ENCODE measurements around the gene STEAP3. TPM values are rescaled to one million over a fixed set of nuclear protein-coding genes. Genes with fewer than 3 reads are reported as not detected.

Gene STEAP3
- total RNA-seq, 1 experiment from 2014 or later, result 32.3 TPM

- intact Hi-C loops (cut with micrococcal nuclease), result no loop called here
- Histone ChIP-seq H3K36me3 (ENCODE audit: control insufficient read depth in 1 of 2, insufficient read depth in 2 of 2, low read length in 2 of 2) (peaks cover 0 to 30% of the 10 kb centered on the region in 2 experiments; a peak in 1 of 4 replicates), H3K4me2 (ENCODE audit: low read length) (peak overlapping the region; percentile 68), H3K27me3 (ENCODE audit: insufficient read depth, low read length) (no peaks in the 10 kb centered on the region), H3K79me2 (ENCODE audit: insufficient read depth, low read length) (peaks cover 12% of the 10 kb centered on the region; the same call in 1 of the 2 replicates), H3K9me3 (ENCODE audit: control insufficient read depth in 1 of 2, insufficient read depth in 1 of 2, low read depth in 1 of 2, low read length in 2 of 2) (no peaks in the 10 kb centered on the region), H2AFZ (ENCODE audit: low read depth, low read length, poor library complexity, severe bottlenecking) (no peak overlapping the region), H4K20me1 (ENCODE audit: insufficient read depth) (no peaks in the 10 kb centered on the region; the same call in 1 of the 2 replicates), H3K4me1 (ENCODE audit: control insufficient read depth in 1 of 2, insufficient read depth in 2 of 2, low read length in 2 of 2) (peaks cover 59 to 84% of the 10 kb centered on the region in 2 experiments), H3K9me2 (ENCODE audit: insufficient read depth) (no peaks in the 10 kb centered on the region), H3K9ac (ENCODE audit: low read length) (peak overlapping the region; percentile 49), H3K4me3 (replicated peaks in 1 of 2; ENCODE audit: low read depth in 1 of 2, low read length in 2 of 2) (peak overlapping the region in 1 of 2 experiments; percentile 14; a peak in 1 of 4 replicates), H3K27ac (ENCODE audit: low read depth, low read length) (peak overlapping the region; percentile 74)
- DNase-seq (ENCODE audit: low read depth, low spot score) (peak; percentile 10), ATAC-seq (peak; percentile 54)
- no peak for TF ChIP-seq EZH2 (IDR thresholded peaks at IDR 0.05)
- TF ChIP-seq FOSL1 (IDR thresholded peaks at IDR 0.05; ENCODE audit: low read depth), result no peak
- RAD21 ChIA-PET (ENCODE audit: low non-redundant PET in 1 of 2, low total read pairs in 2 of 2, uncharacterized antibody in 2 of 2, unreplicated experiment in 2 of 2), result interaction anchor here in 1 of 2 experiments (0.6 kb wide), 1 partner anchor 57 kb away, joined by 3 read pairs; no protein-coding TSS in a partner anchor
- POLR2A ChIA-PET, result interaction anchor here (0.8 to 1.0 kb wide), 2 partner anchors 12 to 18 kb away, joined by 3 to 4 read pairs; no protein-coding TSS in a partner anchor
- no TSS peak for BruUV-seq (replicated peaks)
- CTCF ChIA-PET, result no interaction called here
Observed at GRCh38 chr2:119253114-119253702, 29.6 kb downstream of the STEAP3 start.

DNA sequence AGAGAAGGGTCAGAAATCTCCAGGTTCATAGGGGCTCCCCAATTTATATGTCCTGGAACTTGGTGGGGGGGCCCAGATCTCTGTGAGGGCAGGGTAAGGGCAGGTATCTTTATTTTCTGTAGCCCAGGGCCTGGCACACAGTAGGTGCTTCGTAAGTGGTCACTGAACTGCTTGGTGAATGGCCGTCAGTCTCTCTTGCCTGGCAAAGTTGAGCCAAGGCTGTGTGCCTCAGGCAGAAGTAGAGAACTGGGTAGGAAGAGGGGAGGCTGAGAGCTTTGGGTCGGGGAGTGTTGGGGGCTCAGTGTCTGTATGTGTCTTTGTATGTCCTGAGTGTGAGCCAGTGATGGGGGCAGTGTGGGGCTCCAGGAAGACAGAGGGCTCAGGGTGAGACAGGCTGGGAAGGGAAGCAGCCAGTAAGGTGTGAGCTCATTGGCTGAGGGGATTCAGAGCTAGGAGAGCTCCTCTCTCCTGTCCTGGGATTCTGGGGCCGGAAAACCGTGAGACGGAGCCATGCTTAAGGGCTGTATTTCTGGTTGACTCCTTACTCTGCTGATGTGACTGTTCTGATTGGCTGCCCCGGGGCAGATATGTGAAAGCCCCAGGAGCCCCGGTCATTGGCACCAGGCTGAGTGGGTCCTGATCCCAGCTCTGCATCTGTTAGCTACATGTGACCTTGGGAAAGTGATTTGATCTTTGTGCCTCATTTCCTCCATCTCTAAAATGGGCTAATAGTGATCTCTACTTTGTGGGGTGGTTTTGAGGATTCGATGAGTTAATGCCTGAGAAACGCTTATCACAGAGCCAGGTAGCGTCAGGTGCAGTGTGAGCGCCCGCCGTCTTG, 30.3 kb downstream of the STEAP3 start:
- Histone ChIP-seq H3K4me2 (ENCODE audit: low read length) (peak overlapping the region; percentile 68), H3K79me2 (ENCODE audit: insufficient read depth, low read length) (peaks cover 12% of the 10 kb centered on the region; the same call in 1 of the 2 replicates), H3K4me3 (replicated peaks in 1 of 2; ENCODE audit: low read depth in 1 of 2, low read length in 2 of 2) (peak overlapping the region in 1 of 2 experiments; percentile 14; a peak in 1 of 4 replicates), H3K9ac (ENCODE audit: low read length) (peak overlapping the region; percentile 49), H3K4me1 (ENCODE audit: control insufficient read depth in 1 of 2, insufficient read depth in 2 of 2, low read length in 2 of 2) (peaks cover 53 to 81% of the 10 kb centered on the region in 2 experiments), H3K9me3 (ENCODE audit: control insufficient read depth in 1 of 2, insufficient read depth in 1 of 2, low read depth in 1 of 2, low read length in 2 of 2) (no peaks in the 10 kb centered on the region), H2AFZ (ENCODE audit: low read depth, low read length, poor library complexity, severe bottlenecking) (no peak overlapping the region), H3K27ac (ENCODE audit: low read depth, low read length) (peak overlapping the region; percentile 74), H4K20me1 (ENCODE audit: insufficient read depth) (no peaks in the 10 kb centered on the region; the same call in 1 of the 2 replicates), H3K36me3 (ENCODE audit: control insufficient read depth in 1 of 2, insufficient read depth in 2 of 2, low read length in 2 of 2) (peaks cover 0 to 30% of the 10 kb centered on the region in 2 experiments; a peak in 1 of 4 replicates), H3K27me3 (ENCODE audit: insufficient read depth, low read length) (no peaks in the 10 kb centered on the region), H3K9me2 (ENCODE audit: insufficient read depth) (no peaks in the 10 kb centered on the region)
- no peak for DNase-seq (ENCODE audit: low read depth, low spot score)
- TF ChIP-seq EZH2phosphoT487 (IDR thresholded peaks at IDR 0.05; ENCODE audit: borderline replicate concordance), result no peak
- TF ChIP-seq ZNF274 (IDR thresholded peaks at IDR 0.05; ENCODE audit: low read depth, low read length), result no peak
- TF ChIP-seq ELF1 (IDR thresholded peaks at IDR 0.05; ENCODE audit: borderline replicate concordance, low read depth), result no peak
- TF ChIP-seq FOSL1 (IDR thresholded peaks at IDR 0.05; ENCODE audit: low read depth), result no peak
- no peak for TF ChIP-seq JUND (IDR thresholded peaks at IDR 0.05)
- POLR2A ChIA-PET, result interaction anchor here (1.0 kb wide), 1 partner anchor 19 kb away, joined by 3 read pairs; no protein-coding TSS in a partner anchor
- no TSS peak for BruUV-seq (replicated peaks)
- no peak for ATAC-seq
- CTCF ChIA-PET, result interaction anchor here (1.2 kb wide), 1 partner anchor 11 kb away, joined by 4 read pairs; no protein-coding TSS in a partner anchor
- intact Hi-C loops (cut with micrococcal nuclease), result no loop called here
- RAD21 ChIA-PET (ENCODE audit: low non-redundant PET in 1 of 2, low total read pairs in 2 of 2, uncharacterized antibody in 2 of 2, unreplicated experiment in 2 of 2), result no interaction called here

Data from HCT116 (cell line).